B cell (primary cell): ENCODE results near the gene CHD8.

Experiments used
- EZH2 ChIP-seq: IDR thresholded peaks from 2 replicates; pipeline ENCODE4 v1.6.1; 2012; ENCODE audit warnings: borderline replicate concordance, low read depth, mild to moderate bottlenecking, moderate library complexity, low read length; ENCODE audit not compliant: insufficient read depth, poor library complexity, severe bottlenecking
- TF ChIP-seq, protein P1 (sequence below): fragments of 200-600 bp; IDR thresholded peaks from one replicate; pipeline ENCODE4 v1.8.0; 2022; ENCODE audit warnings: antibody characterized with exemption, mild to moderate bottlenecking

DNA sequence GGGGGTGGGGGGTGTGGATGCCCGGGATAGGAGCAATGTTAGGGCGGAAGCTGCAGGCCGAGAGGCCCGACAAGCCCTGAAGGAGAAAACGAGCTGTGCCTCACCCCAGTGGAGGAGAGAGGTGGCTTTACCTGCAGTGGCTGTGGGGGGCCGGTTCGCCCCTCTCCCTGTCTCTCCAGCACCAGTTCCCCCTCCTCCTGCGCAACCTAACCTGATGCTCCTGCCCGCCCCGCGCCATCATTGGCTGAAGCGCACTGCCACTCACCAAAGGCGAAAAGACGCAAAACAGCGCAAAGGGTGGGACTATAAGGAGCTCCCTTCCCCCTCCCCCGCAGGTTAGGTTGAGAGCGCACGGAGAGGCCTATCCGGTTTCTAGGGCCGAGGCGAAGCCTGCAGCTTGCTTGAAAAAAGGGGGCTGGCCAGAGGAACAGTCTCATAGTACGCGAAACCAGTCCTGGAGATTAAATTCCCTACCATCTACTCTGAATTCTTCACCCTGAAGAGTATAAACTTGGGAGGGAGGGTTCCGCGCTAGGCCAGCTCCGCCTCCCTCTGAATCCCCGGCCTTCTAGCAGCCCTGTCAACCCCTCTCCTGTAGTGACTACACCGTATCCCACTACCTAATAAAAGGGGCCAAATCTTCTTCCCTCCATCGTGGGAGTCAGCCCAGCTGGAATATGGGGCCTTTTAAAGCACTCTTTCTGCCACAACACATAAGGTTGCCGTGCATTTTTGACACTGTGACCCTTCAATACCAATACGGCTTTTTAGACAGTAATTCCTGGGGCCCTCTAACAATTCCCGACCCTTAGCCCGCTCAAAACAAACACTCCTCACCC, 18.6 kb downstream of the CHD8 start:
- TF ChIP-seq, protein P1, sequence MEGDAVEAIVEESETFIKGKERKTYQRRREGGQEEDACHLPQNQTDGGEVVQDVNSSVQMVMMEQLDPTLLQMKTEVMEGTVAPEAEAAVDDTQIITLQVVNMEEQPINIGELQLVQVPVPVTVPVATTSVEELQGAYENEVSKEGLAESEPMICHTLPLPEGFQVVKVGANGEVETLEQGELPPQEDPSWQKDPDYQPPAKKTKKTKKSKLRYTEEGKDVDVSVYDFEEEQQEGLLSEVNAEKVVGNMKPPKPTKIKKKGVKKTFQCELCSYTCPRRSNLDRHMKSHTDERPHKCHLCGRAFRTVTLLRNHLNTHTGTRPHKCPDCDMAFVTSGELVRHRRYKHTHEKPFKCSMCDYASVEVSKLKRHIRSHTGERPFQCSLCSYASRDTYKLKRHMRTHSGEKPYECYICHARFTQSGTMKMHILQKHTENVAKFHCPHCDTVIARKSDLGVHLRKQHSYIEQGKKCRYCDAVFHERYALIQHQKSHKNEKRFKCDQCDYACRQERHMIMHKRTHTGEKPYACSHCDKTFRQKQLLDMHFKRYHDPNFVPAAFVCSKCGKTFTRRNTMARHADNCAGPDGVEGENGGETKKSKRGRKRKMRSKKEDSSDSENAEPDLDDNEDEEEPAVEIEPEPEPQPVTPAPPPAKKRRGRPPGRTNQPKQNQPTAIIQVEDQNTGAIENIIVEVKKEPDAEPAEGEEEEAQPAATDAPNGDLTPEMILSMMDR, result no peak
- no peak for TF ChIP-seq EZH2
